Activated CD4-positive, alpha-beta memory T cell treated with anti-CD3 and anti-CD28 coated beads, Interleukin-2, amount 10 ng/mL, durations not matched to agents 7 days and 5 days (primary cell): ENCODE measurements around the gene SLCO1C1. TPM values are rescaled to one million over a fixed set of nuclear protein-coding genes. Genes with fewer than 3 reads are reported as not detected.

ENCODE experiments used
- total RNA-seq, 2 experiments: library from RNA; stranded (reverse); gene quantifications; one replicate each; pipeline ENCODE4 v1.2.3, GENCODE V29; 2021

Gene SLCO1C1
- total RNA-seq, 2 experiments from 2014 or later = not detected

Other genes starting within 250 kb of the SLCO1C1 start
- gene SLCO1B3, start 115.4 kb downstream of the SLCO1C1 start, total RNA-seq = not detected